Stimulated activated CD4-positive, alpha-beta T cell treated with anti-CD3 and anti-CD28 coated beads, Interleukin-12 subunit alpha, Interleukin-12 subunit beta, amount 100 ng/mL, for 24 hours (primary cell): ENCODE measurements around the gene ZIC4.

Experiments
- DNase-seq, 2 experiments: peaks; one replicate each; pipeline ENCODE4 v3.0.0-alpha.2; 2020; ENCODE audit warnings: low read depth in 2 of 2

Gene ZIC4

GRCh38 chr3:147406028-147406931 lies at the start of gene ZIC4:
ZIC4 (minus strand) TSS chr3:147406543; CDS start chr3:147402797, 3,746 bp downstream.
- no peak for DNase-seq

- no peak for DNase-seq
These were observed 43.3 kb upstream of the ZIC4 start for GRCh38 chr3:147449669-147450068.

- DNase-seq: no peak
These were observed 40.9 kb upstream of the ZIC4 start for GRCh38 chr3:147447224-147447623.

- no peak for DNase-seq
These were observed 25.4 kb upstream of the ZIC4 start for GRCh38 chr3:147431751-147432150.

GRCh38 chr3:147428754-147429153 lies 22.4 kb upstream of the ZIC4 start:
- no peak for DNase-seq

GRCh38 chr3:147428326-147428725 lies 22.0 kb upstream of the ZIC4 start:
- DNase-seq: no peak

GRCh38 chr3:147427746-147428145 lies 21.4 kb upstream of the ZIC4 start:
- no peak for DNase-seq

GRCh38 chr3:147426931-147427330 lies 20.6 kb upstream of the ZIC4 start:
- DNase-seq: no peak

GRCh38 chr3:147425388-147425850 lies 19.1 kb upstream of the ZIC4 start:
- no peak for DNase-seq

- no peak for DNase-seq
These were observed 18.4 kb upstream of the ZIC4 start for GRCh38 chr3:147424581-147425387.

- DNase-seq: no peak
These were observed 17.6 kb upstream of the ZIC4 start for GRCh38 chr3:147423798-147424580.

- DNase-seq: no peak
These were observed 17.1 kb upstream of the ZIC4 start for GRCh38 chr3:147423537-147423797.

- DNase-seq: no peak
These were observed 16.5 kb upstream of the ZIC4 start for GRCh38 chr3:147422601-147423536.

- no peak for DNase-seq
These were observed 15.9 kb upstream of the ZIC4 start for GRCh38 chr3:147422196-147422595.

- DNase-seq: no peak
These were observed 15.0 kb upstream of the ZIC4 start for GRCh38 chr3:147421184-147421912.

- DNase-seq: no peak
These were observed 14.2 kb upstream of the ZIC4 start for GRCh38 chr3:147420353-147421183.

- DNase-seq: no peak
These were observed 13.5 kb upstream of the ZIC4 start for GRCh38 chr3:147419781-147420224.

GRCh38 chr3:147418808-147419701 lies 12.7 kb upstream of the ZIC4 start:
- no peak for DNase-seq
